ENCODE results near the gene PTPRN2.

The PTPRN2 gene

DNA sequence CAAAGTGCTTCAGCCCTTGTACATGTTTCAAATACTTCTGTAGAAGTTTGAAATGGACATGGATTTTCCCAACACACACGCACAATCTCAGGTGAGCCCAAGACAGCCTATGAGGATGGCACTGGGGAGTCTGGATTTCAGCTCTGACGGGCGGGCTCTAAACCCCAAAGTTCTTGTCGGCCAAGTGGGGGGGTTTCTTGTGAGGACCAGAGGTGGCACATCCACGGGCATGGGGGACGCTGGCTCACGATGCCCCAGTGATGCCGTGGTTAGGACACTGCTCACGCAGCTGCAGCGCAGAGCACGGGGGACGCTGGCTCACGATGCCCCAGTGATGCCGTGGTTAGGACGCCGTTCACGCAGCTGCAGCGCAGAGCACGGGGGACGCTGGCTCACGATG, 970.7 kb downstream of the PTPRN2 start:
- no peak for DNase-seq

GRCh38 chr7:157616426-157616825, 971.2 kb downstream of the PTPRN2 start:
- DNase-seq, result no peak

- no peak for DNase-seq
Observed at GRCh38 chr7:157615852-157616251, 971.8 kb downstream of the PTPRN2 start.

- DNase-seq, result no peak
Observed at GRCh38 chr7:157615101-157615817, 972.4 kb downstream of the PTPRN2 start.

DNA sequence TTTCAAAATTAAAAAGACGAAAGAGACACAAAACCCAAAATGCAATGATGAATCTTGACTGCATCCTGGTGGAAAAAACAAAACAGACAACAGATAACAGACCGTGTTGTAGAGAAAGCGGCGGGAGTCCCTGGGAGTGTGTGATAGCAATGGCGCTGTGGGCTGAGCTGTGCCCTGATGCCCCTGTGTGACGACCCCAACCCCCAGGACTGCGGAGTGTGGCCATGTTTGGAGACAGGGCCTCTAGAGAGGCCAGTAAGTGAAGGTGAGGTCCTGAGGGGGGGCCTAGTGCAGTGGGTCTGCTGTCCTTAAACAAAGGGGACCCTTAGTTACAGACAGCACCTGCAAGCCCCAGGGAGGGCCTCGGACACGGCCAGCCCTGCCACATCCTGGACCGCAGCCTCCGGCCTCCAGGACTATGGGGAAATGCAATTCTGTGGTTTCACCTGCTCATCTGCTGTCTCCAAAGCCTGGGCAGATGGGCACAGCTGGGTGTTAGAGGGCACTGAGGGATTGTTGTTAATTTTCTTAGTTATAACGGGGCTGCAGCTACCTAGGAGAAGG, 973.1 kb downstream of the PTPRN2 start:
- no peak for DNase-seq

DNA sequence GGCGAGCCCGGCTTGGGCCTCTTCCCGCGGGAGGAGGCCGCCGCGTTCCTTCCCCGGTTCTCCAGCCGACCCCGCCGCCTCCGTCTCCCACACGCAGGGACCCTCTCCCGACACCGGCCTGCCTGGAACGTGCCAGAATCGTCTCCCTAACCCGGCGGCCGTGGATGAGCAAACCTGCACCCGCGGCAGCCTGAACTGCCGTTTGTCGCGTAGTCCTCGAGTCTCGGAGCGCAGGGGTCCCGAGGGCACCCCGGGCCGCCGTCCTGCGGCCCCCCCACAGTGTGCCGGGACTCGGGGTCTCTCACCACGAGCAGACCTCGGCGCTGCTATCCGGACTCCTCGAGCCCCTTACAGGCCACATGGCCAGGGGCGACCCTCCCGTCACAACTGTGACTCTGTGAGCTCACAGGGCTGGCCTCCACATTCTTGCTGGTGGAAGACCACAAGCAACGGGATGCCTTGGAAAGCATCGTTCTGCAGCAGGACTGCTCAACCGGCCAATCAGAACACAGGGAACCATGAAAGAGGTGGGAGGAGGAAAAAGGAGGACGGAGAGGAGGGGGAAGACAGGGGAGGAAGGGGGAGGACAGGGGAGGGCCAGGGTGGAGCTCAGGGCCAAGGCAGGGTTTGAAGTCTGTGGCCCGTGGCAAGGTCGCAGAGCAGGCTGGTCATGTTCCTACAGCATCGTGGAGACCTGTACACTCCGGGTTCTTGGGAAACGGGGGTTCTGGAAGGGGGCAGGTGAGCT, 973.9 kb downstream of the PTPRN2 start:
- no peak for DNase-seq

DNA sequence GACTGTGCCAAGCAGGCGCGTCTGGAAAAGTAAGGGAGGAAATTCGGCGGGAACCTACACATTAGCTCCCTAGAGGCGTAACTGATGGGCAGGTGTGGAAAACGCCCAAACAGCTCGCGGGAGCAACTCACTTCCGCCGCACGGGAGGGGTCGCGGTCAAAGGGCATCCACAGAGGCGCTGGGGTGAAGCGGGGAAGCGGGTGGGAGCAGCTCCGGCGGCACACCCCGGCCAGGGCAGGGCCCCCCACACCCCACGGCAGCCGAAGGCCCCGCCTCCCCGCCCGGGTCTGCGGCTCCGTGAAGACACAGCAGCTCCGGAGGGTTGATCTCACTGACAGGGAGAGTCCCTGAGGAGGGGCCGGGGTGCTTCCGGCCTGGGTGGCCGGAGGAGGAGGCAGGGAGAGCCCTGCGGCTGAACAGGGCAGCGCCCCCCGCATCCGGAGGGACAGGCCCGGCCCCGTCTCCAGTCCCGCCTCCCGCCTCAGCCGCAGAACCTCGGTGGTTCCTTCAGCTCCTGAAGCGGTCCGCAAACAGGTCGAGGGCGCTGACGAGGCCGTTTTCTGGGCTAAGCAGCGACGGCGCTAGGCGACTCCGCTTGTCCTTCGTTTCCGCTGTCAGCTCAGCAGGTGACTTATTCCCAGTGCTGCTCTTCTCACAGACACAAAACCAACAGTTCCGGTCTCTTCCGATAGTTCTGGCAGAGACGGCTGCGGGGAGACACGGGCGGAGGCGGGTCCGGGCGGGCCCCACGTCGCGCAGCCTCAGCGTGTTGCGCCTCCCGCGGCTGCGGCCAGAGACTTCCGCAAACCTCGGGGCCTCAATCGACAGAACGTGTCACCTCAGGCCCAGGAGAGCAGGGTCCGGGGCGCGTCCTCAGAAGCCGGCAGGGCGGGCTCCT, 974.7 kb downstream of the PTPRN2 start:
- DNase-seq, result peak; percentile 65

DNA sequence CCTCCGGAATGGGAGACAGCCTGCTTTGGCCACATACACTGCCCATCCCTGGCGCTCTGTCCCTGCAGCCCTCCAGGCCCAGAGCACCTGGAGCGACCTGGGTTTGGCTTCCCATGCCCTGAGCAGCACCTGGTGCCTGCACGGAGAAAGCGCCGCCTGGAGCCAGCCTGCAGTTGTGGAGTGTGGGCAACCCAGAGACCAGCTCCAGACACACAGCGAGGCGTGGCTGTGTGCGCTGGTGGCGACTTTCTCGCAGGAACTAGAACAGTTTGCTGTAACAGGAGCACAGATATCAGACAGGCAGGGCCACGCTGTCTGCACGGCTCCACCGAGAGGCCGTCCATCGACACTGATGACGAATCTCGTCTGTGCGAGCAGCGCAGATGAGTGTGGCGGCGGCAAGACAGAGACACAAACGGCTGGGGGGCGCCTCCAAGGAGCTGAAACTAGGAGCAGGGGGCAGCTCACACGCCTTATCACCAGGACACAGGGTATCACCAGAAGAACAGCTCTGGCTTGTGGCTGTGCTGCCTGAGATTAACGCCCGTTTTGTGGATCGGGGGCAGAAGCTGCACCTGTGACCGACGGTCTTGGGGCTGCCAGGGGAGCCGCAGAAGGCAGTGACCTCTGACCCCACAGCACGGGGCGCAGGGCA, 975.5 kb downstream of the PTPRN2 start:
- DNase-seq, result no peak

DNA sequence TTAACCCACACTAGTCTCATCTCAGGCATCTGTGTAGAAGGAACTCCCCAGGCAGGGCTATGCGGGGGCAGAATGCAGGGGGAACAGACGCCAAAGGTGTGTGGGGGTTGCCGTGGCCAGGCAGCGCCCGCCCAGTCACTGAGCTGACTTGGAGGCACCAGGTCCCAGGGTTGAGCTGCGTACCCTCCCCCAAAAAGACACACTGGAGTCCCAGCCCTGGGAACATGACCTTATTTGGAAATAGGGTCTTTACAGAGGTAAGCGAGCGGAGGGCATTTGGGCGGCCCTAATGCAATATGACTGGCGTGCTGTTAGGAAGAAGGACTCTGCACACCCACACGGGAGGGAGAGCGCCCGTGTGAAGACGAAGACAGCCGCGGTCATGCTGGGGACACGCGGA, 976.3 kb downstream of the PTPRN2 start:
- no peak for DNase-seq

- no peak for DNase-seq
Observed at GRCh38 chr7:157610671-157611295, 976.8 kb downstream of the PTPRN2 start.

GRCh38 chr7:157609932-157610640, 977.5 kb downstream of the PTPRN2 start:
- no peak for DNase-seq

GRCh38 chr7:157609516-157609915, 978.1 kb downstream of the PTPRN2 start:
- DNase-seq, result no peak

GRCh38 chr7:157607218-157607617, 980.4 kb downstream of the PTPRN2 start:
- no peak for DNase-seq

- no peak for DNase-seq
Observed at GRCh38 chr7:157606140-157606539, 981.5 kb downstream of the PTPRN2 start.

DNA sequence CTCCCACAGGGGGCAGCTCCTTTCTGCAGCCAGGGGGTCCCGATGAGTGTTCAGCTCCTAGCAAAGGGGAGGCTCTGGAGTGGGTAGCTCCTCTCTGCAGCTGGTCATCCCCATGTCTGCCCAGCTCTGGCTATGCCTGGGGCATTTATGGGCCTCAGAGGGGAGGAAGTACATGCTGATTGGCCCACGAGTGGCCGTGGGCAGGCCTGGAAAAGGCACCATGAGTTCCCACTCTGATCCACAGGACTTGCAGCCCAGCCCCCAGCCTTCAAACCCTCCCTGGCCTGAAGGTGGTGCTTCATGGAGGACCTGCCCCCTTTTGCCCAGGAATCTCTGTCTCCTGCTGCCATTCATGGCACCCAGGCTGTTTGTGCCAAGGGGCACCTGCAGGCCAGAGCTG, 982.0 kb downstream of the PTPRN2 start:
- DNase-seq, result no peak

GRCh38 chr7:157604661-157605381, 982.8 kb downstream of the PTPRN2 start:
- DNase-seq, result no peak

DNA sequence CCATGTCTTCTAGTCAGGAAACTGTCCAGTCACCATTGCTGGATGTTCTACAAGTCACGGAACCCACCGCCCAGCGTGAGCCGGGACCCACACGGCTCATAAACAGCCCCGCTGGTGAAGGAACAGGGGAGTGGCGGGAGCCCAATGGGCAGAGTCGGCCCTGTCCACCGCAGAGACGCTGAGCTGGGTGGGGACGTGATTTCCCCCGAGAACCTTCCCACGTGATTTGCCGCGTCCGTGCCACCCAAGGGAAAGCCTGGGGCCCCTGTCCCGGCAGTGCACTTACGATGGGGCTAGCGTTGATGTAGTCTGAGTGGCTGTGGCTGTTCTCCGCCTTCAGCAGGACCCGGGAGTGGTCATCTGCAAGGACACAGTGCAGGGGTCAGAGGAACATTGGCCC, 983.9 kb downstream of the PTPRN2 start:
- no peak for DNase-seq

DNA sequence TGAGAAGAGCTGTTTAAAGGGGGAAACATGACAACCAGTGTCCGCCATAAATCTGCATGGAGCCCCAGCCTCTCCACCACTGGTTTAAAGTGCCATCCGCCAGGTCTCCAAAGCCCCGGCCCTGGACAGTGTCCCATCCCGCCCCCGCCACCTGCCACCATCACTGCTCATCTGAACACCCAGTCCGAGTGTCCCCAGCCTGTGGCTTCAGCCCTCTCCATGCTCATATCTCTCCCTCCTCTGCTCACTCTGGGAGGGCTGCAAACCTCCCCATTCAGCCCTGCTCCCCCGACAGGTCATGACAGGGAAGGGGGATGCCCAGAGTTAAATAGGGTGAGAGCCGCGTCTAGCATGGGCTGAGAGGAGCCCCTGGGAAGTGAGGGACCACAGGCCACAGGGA, 984.6 kb downstream of the PTPRN2 start:
- no peak for DNase-seq

DNA sequence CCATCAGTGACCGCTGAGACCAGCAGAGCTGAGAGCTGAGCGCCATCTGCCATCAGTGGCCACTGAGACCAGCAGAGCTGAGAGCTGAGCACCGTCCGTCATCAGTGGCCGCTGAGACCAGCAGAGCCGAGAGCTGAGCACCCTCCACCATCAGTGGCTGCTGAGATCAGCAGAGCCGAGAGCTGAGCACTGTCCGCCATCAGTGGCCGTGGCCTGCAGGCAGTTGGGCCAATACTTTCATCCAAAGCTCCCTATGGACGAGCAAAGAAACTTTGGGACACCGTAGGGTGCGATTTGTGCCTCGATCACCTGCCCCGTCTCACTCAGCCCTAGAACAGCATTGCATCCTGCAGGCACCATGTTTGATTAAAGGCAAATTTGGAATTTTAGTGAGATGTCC, 985.0 kb downstream of the PTPRN2 start:
- DNase-seq, result no peak

DNA sequence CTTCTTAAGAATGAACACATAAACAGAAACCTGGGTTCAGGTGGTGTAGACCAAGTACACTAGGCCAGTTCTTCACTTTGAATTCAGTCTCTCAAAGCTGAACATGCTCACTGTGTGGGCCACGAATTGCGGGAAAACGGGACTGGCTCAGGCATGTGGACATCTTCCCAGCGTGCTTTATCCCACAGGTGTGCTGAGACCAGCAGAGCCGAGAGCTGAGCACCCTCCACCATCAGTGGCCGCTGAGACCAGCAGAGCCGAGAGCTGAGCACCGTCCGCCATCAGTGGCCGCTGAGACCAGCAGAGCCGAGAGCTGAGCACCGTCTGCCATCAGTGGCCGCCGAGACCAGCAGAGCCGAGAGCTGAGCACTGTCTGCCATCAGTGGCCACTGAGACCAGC, 985.5 kb downstream of the PTPRN2 start:
- DNase-seq, result no peak

GRCh38 chr7:157601530-157601929, 986.1 kb downstream of the PTPRN2 start:
- no peak for DNase-seq
